ENCODE data around the gene HK2. TPM values are rescaled to one million over a fixed set of nuclear protein-coding genes. Genes with fewer than 3 reads are reported as not detected.

HK2 gene
- total RNA-seq = 17.5 and 19.4 TPM in 2 replicates

GRCh38 chr2:74833418-74834233 is at the start of gene HK2:
HK2 (plus strand) TSS chr2:74834127; CDS start chr2:74834581, 454 bp downstream.

Other genes starting within 250 kb of the HK2 start
- 3.3 TPM in 1 of 2 replicates, not detected in the other for gene M1AP, start 185.8 kb upstream of the HK2 start, total RNA-seq
- 10.3 and 11.9 TPM in 2 replicates for gene SEMA4F, start 179.9 kb upstream of the HK2 start, total RNA-seq
- gene POLE4, start 124.5 kb downstream of the HK2 start, total RNA-seq = 26.2 and 35.3 TPM in 2 replicates